HG02763 (cell line): ENCODE data around the gene NTN3.
A peak's percentile ranks its signal among the peaks of the same experiment; 100 is the strongest.
"Not testable (repeated sequence)": the region's sequence is repeated elsewhere in the genome, so short reads cannot be mapped to it uniquely, and the experiment has no call there.

Experiments
- ATAC-seq: cut with Tn5 transposase; IDR thresholded peaks from one replicate; pipeline ENCODE4 v1.9.1; 2021; ENCODE audit warnings: mild to moderate bottlenecking, moderate library complexity; ENCODE audit not compliant: unreplicated experiment

The NTN3 gene

DNA sequence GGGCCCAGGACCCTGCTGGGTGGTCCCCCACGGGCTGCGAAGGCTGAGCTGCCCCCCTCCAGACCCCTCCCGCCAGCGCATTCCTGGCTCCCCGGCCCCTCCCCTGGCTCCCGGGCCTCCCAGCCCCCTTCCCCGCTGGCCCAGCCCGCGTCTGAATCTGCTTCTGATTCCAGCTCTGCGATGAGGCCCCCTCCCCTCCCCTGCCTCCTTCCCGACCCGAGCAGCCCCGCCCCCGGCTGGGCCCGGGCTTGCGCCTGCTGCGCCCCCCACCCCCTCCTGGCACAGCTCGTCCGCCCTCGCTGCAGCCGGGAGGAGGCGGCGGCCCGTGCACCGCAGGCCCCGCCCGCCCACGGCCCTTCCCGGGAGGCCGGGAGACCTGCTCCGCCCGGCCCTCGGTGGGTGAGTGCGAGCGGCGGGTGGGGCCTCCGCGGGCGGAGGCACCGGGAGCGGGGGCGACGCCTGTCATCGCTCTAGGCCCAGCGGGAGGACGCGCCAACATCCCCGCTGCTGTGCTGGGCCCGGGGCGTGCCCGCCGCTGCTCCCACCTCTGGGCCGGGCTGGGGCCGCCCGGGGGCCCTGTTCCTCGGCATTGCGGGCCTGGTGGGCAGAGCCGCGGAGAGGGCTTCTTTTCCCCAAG is at the start of gene NTN3:
TSS of gene NTN3 (plus strand) at position 282 of the 637 bp plus-strand sequence. CDS start 405 bp downstream, outside the sequence.
- ATAC-seq = no peak

DNA sequence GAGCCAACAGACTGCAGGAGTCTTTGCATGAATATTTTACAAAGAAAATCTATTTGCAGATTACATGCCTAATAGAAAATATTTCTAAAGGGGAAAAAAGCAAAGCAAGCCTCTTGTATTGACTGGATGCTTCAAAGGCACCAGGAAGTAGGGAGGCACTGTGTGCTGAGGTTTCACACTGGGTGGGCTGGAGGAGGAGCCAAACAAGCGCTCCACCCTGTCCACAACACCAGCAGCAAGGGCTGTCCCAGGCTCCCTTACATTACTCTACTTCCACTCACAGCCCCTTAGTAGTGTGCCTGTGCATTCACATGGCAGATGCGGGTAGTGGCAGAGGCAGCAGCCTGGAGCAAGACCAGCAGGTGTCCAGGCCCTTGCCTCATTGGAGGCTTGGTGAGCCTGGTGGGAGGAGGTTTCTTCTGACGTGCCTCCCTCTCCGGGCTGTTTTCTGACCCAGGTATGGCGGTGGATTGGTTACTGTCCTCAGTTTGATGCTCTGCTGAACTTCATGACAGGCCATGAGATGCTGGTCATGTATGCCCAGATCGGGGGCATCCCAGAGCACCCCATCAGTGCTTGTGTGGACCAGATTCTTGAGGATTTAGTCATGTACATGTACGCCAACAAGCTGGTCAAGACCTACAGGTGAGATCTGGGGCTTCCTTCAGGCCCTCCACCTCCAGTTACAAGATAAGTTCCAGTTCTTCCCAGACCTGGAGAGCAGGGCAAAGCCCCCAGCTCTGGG is 48.8 kb upstream of the NTN3 start:
- no peak for ATAC-seq

DNA sequence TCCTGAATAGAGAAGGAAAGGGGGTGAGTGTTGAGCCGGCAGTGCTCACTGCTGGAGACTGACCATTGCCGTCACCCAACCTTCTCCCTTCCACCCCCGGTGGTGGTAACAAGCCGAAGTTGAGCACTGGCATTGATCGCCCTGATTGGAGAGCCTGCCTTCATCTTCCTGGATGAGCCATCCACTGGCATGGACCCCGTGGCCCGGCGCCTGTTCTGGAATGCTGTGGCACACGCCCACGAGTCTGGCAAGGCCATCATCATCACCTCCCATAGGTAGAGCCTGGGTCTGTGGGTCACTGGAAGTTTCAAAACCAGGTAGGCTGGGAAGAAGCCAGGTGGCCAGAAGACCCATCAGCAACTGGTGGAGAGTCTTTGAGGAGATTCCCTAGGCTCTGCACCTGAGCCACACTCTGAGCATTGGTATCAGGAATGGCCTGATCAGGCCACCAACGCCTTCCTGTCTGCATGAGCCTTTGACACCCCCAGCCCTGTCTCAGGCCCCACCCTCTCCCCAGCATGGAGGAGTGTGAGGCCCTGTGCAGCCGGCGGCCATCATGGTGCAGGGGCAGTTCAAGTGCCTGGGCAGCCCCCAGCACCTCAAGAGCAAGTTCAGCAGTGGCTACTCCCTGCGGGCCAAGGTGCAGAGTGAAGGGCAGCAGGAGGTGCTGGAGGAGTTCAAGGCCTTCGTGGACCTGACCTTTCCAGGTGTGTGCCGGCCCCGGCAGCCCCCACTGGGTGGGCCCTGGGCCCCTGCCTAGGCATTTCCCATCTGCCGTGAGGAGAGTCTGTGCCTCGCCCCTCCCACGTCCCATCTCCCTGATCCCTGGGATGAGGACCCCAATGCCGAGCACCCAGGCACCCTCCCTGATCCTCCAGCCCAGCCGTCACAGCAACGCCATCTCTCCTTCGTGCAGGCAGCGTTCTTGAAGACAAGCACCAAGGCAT is 46.8 kb upstream of the NTN3 start:
- no peak for ATAC-seq

DNA sequence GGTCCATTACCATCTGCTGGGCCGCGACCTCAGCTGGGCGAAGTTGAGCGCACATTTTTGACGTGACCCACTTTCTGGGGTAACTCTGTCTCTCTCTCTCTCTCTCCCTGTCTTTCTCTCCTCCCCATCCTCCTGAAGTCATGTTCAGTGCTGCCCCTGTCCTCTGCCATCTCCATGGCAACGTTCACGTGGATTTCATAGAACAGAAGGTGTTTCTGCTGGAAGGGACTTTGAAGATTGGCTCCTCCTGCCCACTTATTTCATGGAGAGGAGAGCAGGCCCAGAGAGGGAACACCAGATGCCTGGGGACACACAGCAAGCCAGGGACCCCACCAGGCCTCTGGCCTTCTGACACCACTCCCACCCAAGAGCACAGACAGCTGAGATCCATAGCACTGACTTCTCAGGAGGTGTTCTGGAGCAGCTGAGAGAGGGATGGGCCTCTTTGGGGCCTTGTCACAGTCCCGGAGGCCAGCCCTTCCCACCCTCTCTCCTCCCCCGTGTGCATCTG is 46.0 kb upstream of the NTN3 start:
- ATAC-seq = no peak

DNA sequence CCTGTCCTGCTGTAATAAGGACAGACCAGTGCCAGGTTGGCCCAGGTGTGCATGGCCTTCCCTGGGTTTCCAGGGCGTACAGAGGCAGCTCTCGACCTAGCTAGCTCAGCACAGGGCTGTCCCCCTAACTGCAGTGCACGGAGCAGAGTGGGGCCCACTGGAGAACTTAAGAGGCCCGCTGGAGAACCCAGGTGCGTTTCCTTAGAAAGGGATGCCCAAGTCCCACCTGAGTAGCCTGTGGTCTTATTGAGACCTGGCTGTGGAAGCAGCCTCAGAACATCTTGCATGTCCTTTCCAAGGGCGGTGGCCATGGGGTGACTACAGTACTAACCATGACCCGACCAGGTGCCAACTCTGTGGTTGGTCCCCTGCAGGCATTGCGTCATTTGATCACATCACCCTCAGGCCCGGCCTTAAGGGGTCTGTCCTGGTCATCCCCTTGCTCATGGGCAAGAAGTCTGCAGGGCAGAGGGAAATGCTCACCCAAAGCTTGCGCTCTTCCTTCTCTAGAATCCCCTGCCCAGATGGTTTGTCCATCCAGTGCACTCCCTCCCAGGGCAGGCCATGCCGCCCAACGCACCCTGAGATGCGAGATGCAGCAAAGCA is 45.2 kb upstream of the NTN3 start:
- ATAC-seq = no peak

DNA sequence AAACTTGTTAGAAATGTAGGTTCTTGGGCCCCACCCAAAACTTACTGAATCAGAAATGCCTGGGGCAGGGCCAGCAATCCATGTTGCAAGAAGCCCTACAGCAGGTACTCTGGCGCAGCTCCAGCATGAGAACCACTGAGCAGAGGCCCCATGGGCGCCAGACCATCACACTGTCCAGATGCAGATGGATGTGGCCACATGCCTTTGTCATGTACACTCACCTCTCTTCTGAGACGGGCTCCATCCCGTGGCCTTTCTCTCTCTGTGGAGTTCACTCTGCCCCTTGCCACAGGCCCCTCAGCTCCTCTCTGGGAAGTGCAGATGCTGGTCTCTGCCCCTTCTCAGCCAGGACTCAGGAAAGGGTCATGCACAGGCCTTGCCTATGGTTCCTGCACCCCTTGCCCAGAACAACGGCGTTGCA is 44.1 kb upstream of the NTN3 start:
- ATAC-seq = no peak

DNA sequence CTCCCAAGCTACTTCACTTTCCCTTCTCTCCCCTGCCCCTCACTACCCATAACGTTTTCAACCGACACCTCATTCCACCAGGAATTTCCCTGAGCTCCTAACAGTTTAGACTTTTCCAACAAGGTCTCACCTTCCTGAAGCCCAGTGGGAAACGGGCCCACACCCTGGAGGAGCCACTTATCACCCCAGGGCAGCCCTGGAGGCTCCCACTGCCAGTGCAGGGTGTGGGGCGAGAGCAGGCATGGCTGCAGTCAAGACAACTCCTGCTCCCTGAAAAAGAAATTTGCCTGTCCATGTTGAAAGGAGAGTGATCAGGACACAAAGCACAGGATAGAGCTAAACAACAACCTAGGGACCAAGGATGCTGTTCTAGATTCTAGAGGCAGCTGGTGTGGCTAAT is 43.6 kb upstream of the NTN3 start:
- no peak for ATAC-seq

DNA sequence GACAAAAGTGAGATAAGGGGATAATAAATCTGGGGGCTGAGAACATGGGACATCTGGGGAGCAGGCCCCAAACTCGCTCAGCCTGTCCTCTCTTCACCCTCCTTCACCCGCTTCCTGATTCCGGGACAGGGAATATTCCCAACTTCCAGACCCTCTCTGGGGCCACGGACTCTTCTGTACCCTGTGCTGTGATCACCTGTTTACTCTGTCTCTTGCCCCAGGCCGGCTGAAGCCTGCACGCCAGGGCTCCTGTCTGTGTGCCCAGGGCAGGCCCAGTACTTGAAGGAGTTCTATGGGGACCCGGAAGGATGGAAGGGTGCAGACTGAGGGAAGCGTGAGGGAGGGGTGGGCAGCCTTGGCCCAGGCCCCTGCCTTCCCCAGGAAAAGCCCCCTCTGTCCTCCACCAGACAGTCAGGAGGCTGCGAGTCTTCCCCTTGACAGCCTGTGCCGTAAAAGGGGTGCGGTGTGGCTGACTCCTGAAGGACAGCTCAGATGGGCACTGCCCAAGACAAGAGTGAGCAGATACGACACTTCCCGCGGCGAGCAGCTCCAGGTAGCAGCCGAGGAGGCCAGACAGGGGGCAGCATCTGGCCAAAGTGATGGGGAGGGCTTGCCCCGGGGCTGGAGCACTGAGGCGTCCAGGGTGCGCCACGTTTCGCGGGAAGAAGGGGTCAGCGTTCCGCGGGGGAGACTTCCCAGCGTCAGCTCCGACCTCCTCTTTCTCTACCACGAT is 42.9 kb upstream of the NTN3 start:
- peak; percentile 14 for ATAC-seq

DNA sequence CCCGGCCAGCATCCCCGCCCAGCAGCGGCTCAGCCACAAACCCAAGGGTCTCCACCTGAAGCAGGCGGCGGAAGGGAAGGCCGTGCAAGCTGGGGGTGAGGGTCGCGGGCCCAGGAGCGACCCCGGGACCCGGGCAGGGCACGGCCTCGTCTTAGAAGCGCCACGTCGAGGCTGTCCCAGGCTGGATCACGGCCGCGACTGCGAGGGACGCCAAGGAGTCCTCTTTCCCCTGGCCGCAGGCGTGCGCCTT is 42.4 kb upstream of the NTN3 start:
- ATAC-seq = no peak

DNA sequence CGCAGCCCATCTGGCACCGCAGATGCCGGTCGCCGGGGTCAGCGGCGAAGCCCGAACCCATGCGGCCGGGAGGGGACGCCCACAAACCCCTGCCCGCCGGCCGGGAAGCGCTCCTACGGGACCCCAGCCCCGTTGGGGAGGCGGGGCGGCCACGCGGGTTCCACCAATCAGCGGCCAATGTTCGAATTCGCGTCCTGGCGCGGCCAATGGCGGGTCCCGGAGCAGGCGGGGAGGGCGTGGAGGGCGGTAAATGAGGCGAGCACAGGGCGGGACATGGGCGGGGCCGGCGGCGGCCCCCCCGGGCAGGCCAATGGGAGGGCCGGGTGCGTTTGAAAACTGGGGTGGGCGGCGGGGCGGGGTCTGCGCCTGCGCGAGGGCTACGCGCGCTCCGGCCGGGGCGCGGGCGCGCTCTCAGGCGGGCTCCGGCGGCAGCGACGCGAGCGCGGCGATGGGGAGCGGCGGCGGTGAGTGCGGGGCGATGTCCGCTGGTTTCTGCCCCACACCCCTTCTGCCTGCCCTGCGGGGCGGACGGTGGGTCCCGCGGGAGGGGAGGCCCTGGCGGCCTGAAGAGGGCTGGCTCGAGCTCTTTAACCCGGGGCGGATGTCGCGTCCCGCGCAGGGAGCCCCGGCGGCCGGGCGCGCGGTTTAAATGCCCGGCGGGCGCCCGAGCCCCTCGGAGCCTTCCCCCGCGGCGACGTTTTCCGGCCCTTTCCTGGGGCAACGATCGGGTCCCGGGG is 41.9 kb upstream of the NTN3 start, which contains the start of gene CCNF:
TSS of gene CCNF (plus strand) at position 414 of the 737 bp plus-strand sequence. CDS start at position 449, 35 bp downstream.
- peak; percentile 87 for ATAC-seq

DNA sequence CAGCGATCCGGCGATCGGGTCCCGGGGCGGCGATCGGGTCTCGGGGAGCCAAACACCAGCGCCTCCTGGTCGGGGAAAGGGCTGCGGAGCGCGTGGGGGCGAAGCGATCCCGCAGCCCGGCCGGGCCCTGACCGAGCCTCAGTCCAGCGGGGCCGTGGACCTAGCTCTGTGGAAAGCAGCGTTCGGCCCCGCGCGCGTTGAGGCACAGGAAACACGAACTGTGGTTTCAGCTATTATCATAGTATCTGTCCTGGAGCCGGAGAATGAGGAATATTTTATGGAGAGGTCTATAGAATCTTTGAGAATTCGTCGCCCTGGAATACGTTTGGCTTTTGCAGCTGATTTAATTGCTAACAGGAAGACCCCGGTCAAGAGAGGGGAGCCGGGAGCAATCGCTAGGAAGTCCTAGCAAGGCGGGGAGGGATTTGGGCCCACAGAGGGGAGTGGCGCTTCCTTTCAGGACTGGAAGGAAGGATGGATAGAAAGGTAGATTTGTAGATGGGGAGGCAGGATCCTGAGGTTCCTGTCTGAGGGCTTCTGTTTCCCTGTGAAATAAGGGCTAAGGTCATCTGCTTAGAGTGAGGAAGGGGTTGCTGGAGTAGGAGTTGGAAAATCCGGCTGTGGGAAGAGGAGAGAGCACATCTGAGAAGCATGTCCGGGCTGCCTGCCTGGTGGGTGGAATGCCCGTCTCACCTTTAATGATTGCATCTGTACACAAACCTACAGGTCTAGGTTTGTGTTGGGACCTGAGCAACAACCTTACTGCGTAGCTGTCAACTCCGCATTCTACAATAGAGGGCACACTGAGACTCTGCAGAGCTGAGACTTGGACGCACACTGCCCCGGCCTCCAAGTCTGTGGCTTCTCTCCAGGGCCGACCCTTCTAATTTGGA is 41.1 kb upstream of the NTN3 start:
- peak; percentile 8 for ATAC-seq

DNA sequence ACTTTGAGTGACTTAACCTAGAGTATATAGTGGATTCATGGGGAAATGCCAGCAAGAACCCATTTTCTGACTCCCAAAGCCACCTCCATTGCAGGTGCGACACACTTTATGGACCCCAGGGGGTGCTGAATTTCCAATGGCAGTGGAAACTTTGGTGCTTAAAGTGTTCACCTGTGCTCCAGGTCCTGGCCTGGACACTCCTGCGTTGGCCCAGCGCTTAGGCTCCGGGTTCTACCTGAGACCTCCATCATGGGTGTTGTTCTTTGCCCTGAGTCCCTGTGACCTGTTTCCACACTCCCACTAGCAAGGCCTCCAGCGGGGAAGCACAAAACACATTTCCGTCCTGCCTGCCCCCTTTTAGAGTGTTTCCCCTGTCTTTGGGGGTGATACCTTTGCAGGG is 38.8 kb upstream of the NTN3 start:
- no peak for ATAC-seq

DNA sequence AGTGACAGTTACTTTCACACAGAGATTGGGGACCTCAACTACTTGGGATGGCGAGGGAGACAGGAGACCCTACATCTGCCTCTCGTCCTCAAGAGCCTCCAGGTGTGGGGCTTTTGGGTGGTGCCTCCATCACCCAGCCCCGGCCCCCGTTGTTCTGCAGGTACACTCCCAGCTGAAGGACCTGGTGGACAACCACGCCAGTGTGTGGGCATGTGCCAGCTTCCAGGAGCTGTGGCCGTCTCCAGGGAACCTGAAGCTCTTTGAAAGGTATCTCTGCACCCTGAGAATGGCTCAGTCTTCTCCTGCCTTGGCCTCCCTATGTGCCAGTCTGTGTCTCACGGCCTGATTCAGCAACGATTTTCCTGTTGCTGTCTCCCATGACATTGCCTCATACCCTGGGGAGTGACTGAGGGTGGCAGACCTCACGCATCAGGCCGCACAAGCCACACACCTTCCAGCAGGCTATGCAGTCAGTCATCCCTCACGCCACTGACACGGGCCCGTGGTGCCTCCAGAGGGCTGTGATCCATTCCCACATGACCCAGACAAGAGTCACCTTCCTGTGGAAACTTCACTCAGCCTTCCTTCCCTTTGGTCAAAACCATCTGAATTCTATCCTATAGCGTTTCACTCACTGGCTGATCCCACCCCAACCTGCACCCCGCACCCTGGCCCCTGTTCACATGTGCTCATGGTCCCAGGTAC is 38.1 kb upstream of the NTN3 start:
- ATAC-seq = no peak

DNA sequence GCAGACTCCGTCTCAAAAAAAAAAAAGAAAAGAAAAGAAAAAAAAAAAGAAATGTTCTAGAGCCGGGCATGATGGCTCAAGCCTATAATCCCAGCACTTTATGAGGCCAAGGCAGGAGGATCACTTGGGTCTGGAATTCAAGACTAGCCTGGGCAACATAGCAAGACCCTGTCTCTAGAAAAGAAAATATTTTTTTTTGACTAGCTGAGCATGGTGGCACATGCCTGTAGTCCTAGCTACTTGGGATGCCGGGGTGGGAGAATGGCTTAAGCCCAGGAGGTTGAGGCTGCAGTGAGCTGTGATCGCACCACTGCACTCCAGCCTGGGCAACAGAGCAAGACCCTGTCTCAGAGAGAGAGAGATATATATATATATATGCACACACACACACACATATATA is 35.9 kb upstream of the NTN3 start:
- not testable (repeated sequence) for ATAC-seq

DNA sequence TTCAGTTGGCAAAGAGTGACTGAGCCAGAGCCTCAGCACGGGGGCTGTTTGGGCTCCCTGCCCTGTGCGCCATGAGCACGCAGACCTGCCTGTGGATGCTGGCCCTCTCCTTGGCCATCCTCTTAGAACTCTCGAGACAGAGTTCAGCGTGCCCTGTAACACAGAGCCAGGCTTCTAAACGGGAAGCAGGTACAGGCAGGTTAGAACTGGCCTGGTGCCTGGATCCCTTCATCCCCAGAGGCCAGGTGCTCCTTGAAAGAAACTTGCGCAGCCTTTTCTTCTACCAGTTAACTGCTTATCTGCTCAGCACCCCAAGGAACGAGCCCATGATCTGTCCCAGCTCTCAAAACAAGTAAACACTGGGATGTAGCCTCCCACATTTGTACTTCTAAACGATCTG is 35.0 kb upstream of the NTN3 start:
- ATAC-seq = no peak

DNA sequence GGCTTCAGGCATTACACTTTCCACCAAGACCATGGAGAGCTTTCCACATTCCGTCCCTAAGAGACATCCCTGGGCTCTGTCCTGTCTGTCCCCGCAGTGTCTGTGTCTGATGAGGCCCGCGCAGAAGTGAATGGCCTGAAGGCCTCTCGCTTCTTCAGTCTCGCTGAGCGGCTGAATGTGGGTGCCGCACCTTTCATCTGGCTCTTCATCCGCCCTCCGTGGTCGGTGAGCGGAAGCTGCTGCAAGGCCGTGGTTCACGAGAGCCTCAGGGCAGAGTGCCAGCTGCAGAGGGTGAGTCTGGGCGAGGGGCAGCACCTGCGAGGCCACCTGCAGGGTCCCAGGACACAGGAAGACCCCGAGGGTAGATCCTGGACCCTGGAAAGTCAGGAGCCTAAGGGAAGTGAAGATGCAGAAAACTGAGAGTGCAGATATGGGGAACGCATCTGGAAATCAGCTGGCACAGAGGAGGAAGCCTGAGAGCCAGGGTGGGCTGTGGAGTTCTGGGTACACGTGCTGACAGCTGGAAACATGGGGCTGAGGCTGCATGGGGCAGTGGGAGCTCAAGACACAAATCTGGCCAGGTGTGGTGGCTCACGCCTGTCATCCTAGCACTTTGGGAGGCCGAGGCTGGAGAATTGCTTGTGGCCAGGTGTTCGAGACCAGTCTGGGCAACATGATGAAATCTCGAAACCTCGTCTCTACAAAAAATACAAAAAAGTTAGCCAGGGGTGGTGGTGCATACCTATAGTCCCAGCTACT is 33.9 kb upstream of the NTN3 start:
- ATAC-seq = no peak

DNA sequence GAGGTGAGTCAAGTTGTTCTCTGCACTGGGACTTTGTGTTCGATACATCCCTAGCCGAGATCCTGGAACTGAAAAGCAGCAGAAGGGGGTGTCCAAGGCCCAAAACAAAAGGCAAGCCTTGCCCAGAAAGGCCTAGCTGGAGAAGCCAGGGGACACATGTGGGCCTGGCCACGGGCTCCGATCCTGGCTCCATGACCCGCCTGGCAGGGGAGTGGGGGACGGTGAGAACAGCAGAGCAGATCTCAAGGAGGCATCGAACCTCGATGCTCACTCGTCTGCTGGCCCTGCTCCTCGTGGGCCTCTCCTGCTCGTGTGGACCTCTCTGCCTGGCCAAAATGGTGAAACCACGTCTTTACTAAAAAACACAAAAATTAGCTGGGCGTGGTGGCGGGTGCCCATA is 33.0 kb upstream of the NTN3 start:
- ATAC-seq = no peak
